GM11168 (cell line): ENCODE results near the gene RGS7BP.
"Not testable (repeated sequence)": the region's sequence is repeated elsewhere in the genome, so short reads cannot be mapped to it uniquely, and the experiment has no call there.

Experiments used
- in situ Hi-C: fragments of 300-500 bp; cut with MboI; formaldehyde crosslinking; loops from one replicate; pipeline ENCODE4 v1.12.0; 2022; ENCODE audit warnings: low sequenced_read_pairs; ENCODE audit not compliant: unreplicated experiment

RGS7BP gene

DNA sequence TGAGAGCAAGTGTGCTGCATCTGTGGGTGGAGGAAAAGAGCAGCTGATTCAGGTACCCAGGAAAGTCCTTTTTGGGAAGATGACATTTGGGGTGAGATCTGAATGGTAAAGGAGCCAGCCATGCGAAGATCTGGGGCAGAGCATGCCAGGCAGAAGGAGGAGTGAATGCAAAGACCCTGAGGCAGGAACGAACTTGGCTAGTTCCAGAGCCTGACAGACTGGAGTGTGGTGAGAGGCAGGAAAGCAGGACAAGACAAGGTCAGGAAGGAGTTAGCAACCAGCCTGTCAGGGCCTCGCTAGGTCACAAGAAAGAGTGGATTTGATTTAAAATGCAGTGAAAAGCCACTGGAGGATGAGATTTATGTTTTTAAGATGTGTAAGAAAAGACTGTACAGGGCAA lies 28.2 kb downstream of the RGS7BP start:
- in situ Hi-C loops = no loop called here

- in situ Hi-C loops = no loop called here
These were observed 52.1 kb downstream of the RGS7BP start for GRCh38 chr5:64557911-64558310.

DNA sequence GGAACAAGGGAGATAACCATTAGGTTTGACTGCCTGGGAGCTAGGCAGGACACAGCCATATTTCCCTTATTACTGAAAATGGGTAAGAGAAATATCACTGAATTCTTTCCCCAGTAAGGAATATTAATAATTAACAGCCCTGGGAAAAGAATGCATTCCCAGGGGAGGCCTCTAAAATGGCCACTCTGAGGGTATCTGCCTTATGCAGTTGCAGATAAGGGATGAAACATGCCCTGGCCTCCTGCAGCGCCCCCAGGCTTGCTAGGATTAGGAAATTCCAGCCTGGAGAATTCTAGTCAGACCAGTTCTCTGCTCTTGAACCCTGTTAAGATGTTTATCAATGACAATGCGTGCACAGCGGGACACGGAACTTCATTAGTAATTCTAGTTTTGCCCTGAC lies 52.8 kb downstream of the RGS7BP start:
- in situ Hi-C loops = not testable (repeated sequence)

DNA sequence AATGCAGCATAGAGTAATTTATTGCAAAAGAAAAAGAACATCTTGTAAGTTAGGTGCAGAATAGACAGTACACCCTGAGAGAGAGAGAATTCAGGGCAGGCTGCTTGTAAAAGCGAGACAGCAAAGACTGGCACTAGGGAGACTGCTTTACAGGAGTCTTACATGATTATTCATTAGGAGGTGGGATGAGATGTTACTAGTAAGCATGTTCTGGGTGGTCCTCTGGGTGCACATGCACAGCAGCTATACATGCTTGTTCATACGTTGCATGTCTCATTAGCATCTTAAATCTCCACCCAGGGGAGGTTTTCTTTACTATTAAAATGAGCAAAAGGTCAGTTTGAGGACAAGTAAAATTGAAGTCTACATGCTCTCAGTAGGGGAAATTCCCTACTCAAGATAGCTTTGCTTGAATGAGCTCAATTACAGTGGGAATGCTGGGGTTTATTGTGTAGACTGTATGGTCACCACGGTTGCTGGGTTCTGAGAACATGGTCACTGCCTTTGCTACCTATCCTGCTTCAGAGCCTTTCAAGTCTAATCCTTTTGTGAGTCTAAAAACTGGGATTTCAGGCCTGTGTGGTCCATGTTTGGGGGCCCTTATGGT lies 60.6 kb downstream of the RGS7BP start:
- in situ Hi-C loops = no loop called here

DNA sequence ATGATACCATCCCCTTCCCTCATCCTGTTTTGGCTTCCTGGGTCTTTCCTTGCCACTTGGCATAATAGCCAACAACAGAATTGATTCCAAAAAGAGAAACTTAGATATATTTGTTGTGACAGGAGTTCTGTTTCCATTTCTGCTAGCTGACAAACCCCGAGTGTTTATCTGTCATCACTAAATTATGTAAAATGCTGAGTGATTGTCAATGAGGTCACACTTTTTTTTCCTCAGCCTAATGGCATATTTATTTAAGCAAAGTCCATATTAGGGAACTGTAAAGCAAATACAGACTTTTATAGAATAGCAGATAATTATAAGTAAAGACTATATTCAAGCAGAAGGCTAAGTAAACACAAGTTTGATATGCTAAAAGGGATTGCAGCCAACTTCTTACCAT lies 64.0 kb downstream of the RGS7BP start:
- in situ Hi-C loops = no loop called here

- in situ Hi-C loops = no loop called here
These were observed 64.7 kb downstream of the RGS7BP start for GRCh38 chr5:64570395-64570996.

- in situ Hi-C loops = no loop called here
These were observed 69.7 kb downstream of the RGS7BP start for GRCh38 chr5:64575561-64575960.

GRCh38 chr5:64576250-64576649 lies 70.4 kb downstream of the RGS7BP start:
- in situ Hi-C loops = no loop called here

DNA sequence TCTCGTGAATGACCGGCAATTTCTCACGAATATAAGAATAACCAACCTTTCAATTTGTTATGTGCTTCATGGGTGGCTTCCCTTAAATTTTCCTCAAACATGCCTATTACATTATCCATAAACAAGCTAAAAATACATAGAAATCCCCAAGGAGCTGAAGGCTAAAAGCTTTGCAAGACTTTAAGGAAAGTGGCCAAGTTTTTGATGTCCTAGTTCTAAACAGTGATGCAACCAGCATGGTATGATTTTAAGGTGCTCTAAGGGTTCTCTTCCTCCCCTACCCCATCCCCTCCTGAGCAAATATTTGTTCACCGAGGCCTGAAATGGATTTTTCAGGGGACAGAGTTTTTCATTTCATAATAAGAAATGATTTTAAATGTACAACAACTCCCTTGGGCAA lies 79.8 kb downstream of the RGS7BP start:
- in situ Hi-C loops = no loop called here

- in situ Hi-C loops = no loop called here
These were observed 81.6 kb downstream of the RGS7BP start for GRCh38 chr5:64587370-64587769.

DNA sequence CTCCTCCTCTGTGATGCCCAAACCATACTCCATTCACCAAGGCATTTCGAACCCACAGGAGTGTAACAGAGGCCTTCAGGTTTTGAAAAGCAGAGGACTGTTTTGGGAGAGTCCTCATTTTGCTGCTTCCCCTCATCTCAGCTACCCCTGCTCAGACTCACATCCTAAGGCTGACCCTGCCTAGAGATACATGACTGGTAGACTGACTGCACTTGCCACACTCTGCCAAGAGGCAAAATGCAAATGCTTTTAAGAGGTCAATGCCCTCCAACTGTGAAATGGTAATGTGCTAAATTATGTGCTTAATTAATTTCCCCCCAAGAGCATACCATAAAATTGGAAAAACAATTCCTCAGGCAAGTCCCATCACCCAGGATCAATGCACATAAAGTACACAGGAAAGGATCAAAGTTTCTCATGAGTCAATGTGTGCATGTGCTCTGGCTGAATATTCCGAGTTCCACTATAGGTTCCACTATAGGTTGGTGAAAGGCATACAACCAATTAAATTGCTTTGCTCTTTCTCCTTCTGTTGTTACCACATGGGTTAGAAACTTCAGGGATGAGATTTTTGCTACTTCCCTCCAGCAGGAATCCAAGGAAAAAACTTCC lies 87.0 kb downstream of the RGS7BP start:
- in situ Hi-C loops = no loop called here

- in situ Hi-C loops = no loop called here
These were observed 88.2 kb downstream of the RGS7BP start for GRCh38 chr5:64594025-64594424.

DNA sequence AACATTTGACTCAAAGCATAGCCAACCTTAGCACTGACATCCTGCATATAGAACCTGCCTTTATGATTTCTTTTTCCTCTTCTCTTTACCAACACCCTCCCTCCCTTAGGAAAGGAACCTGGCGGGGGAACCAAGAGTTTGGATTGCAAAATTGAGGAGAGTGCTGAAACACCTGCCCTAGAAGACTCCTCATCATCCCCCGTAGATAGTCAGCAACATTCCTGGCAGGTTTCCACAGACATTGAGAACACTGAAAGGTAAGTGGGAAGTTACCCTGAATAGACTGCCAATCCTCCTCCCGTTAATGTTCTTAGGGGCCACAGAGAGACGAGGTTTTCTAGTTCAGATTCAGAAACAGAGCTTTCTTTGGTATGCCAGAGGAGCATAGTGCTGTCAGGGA lies 88.8 kb downstream of the RGS7BP start:
- in situ Hi-C loops = no loop called here

GRCh38 chr5:64595031-64595855 lies 89.4 kb downstream of the RGS7BP start:
- in situ Hi-C loops = no loop called here

GRCh38 chr5:64599226-64599625 lies 93.4 kb downstream of the RGS7BP start:
- in situ Hi-C loops = no loop called here

DNA sequence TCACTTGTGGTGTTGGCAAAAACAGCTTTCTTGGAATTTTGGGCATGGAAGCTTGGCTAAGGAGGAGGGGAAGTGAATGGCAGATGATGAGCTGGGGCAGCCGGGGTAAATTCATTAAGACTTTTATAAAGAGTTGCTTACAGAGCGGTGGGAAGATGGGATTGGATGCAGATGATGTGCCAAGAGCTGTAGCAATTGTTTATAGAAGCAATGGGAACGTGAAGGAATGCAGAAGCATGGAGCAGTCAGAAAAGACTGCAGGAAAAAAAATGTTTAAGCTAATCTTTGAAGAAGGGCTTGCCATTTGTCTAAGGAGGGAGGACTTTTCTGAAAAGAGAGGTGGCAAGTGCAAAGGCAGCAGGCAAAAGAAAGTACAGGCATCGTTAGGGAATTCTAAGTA lies 97.9 kb downstream of the RGS7BP start:
- in situ Hi-C loops = no loop called here

GRCh38 chr5:64606926-64607325 lies 101.1 kb downstream of the RGS7BP start:
- in situ Hi-C loops = no loop called here

DNA sequence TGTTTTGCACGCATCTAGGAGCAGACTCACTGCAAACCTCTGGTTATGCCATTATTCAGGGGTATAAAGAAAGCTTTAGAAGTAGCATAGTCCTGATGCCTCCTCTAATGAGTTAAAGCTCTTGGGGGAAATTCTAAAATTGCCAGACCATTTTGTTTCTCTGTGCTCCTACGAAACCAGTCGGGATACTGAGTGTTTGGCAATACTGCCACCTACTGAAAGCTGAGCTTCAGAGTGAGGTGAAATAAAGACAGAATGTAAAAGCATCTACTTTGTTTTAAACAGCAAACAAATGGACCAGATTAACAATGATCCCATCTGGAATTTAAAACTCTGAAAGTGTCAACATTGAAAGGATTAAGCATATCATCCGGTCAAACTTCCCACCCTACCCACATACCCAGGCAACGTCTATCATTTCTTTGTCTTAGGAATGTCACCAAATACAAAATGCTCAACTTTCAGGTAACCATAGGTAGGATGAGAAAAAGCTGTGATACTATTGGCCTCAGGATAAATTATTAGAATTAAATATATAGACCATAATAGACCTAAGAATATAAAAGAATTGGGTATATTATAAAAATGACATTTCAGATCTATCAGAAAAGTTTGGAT lies 106.6 kb downstream of the RGS7BP start:
- in situ Hi-C loops = loop anchor here (10.0 kb wide), 1 partner anchor 378 kb away; no protein-coding TSS in a partner anchor

- in situ Hi-C loops = loop anchor here (10.0 kb wide), 1 partner anchor 381 kb away; no protein-coding TSS in a partner anchor
These were observed 110.1 kb downstream of the RGS7BP start for GRCh38 chr5:64615895-64616294.

DNA sequence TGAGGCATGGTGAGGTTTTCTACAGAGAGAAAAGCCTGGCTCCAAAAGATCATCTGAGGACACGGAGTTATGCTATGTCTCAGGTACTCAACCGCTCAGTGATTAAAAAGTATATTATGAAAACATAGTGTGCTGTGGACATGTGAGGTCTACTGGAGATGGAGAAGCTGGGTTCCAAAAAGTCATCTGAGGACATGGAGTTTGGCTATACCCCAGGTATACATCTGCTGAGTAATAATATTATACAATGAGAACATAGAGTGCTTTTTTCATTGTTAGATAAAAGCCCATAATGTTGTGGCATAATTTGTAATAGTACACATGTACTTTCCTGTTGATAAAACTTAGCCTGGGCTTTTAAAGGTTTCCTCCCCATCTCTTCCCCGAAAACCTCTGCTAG lies 113.8 kb downstream of the RGS7BP start:
- in situ Hi-C loops = loop anchor here (10.0 kb wide), 1 partner anchor 385 kb away; no protein-coding TSS in a partner anchor
